T47D (cell line): Measurements from ENCODE around the gene CASKIN2.

Experiments used
- DNase-seq, 2 experiments: peaks; one replicate each; pipeline versions ENCODE4 v3.0.0 to v3.0.0-alpha.2; 2011 to 2012; ENCODE audit warnings: low read depth in 1 of 2, low spot score in 1 of 2
- JUND ChIP-seq: IDR thresholded peaks from 2 replicates; pipeline ENCODE4 v1.6.1; 2012; ENCODE audit warnings: low read depth
- in situ Hi-C: cut with HindIII; loops from 2 replicates; pipeline ENCODE4 v1.10.0; 2016; ENCODE audit warnings: low sequenced_read_pairs, low pct_unique_long_range_greater_than_20kb

CASKIN2 gene

GRCh38 chr17:75553295-75554110, 38.2 kb upstream of the CASKIN2 start:
- DNase-seq, result no peak
- no peak for TF ChIP-seq JUND
- in situ Hi-C loops, result no loop called here

- DNase-seq, result no peak
- TF ChIP-seq JUND, result no peak
- in situ Hi-C loops, result no loop called here
Observed at GRCh38 chr17:75552425-75553294, 37.3 kb upstream of the CASKIN2 start.

- TF ChIP-seq JUND, result no peak
- DNase-seq, result no peak
- in situ Hi-C loops, result no loop called here
Observed at GRCh38 chr17:75551266-75551665, 35.9 kb upstream of the CASKIN2 start.

- no peak for TF ChIP-seq JUND
- in situ Hi-C loops, result no loop called here
- no peak for DNase-seq
Observed at GRCh38 chr17:75550139-75550465, 34.8 kb upstream of the CASKIN2 start.

GRCh38 chr17:75549246-75550138, 34.2 kb upstream of the CASKIN2 start:
- in situ Hi-C loops, result no loop called here
- DNase-seq, result peak; percentile 64 to 95
- no peak for TF ChIP-seq JUND

GRCh38 chr17:75548813-75549212, 33.5 kb upstream of the CASKIN2 start:
- in situ Hi-C loops, result no loop called here
- no peak for DNase-seq
- no peak for TF ChIP-seq JUND

- no peak for DNase-seq
- no peak for TF ChIP-seq JUND
- in situ Hi-C loops, result no loop called here
Observed at GRCh38 chr17:75547091-75547490, 31.8 kb upstream of the CASKIN2 start.

- no peak for DNase-seq
- TF ChIP-seq JUND, result no peak
- in situ Hi-C loops, result no loop called here
Observed at GRCh38 chr17:75546181-75546580, 30.8 kb upstream of the CASKIN2 start.

- TF ChIP-seq JUND, result no peak
- in situ Hi-C loops, result no loop called here
Observed at GRCh38 chr17:75544250-75544649, 28.9 kb upstream of the CASKIN2 start.

GRCh38 chr17:75542728-75543336, 27.5 kb upstream of the CASKIN2 start:
- TF ChIP-seq JUND, result no peak
- DNase-seq, result no peak
- in situ Hi-C loops, result no loop called here

More at GRCh38 chr17:75544250-75544649, 28.9 kb upstream of the CASKIN2 start:
- DNase-seq, result no peak

- no peak for DNase-seq
- in situ Hi-C loops, result no loop called here
- no peak for TF ChIP-seq JUND
Observed at GRCh38 chr17:75542229-75542628, 26.9 kb upstream of the CASKIN2 start.

GRCh38 chr17:75540923-75541503, 25.7 kb upstream of the CASKIN2 start:
- no peak for DNase-seq
- in situ Hi-C loops, result no loop called here
- no peak for TF ChIP-seq JUND
